Sigmoid colon (tissue), 3 donors: ENCODE measurements around the gene MACIR.

Source experiments
- CTCF ChIP-seq, 4 experiments: fragments of 450-650 bp in 3 of 4; fragments of 200-600 bp in 1 of 4; IDR thresholded peaks; one replicate each; pipeline ENCODE4 v1.5.1; 2016 to 2019; ENCODE audit warnings: antibody characterized with exemption in 4 of 4, mild to moderate bottlenecking in 3 of 4, moderate library complexity in 2 of 4
- POLR2A ChIP-seq, 2 donors: fragments of 450-650 bp; IDR thresholded peaks; one replicate each; pipeline ENCODE4 v1.6.1; 2016; ENCODE audit warnings: antibody characterized with exemption in 2 of 2, mild to moderate bottlenecking in 2 of 2, moderate library complexity in 2 of 2

DNA sequence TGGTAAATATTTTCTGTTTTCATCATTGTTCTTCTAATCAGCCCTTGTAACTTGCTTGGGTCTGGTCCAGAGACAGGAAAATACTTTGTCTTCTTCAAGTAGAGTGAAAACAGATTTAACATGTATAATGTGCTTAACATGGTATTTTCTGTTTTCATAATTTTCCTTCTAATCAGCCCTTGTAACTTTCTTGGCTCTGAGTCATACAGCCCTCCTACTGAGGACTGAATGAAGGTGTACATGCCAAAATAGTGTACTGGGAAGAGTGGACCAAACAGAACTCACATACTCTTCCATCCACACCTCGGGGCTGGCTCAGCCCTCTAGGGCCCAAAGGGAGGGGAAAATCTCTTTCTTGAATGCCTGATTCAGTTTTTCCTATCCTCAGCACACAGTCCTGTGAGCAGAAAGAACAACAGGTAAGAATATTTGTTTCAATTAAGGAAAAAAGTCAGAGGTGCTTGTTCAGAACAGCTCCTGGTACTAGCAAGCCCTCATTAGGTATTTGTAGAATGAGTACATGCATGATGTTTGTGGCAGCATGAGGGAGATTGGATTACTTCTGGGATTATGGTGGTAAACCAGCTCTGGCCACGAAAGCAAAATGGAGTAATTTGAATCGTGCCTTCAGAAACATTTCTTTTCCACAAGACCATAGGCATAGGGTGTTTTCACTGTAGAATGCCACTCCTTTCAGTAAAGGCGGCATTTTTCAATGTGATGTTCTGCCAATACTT, 24.2 kb upstream of the MACIR start:
- no peak for TF ChIP-seq CTCF (IDR thresholded peaks at IDR 0.05)
- TF ChIP-seq POLR2A (IDR thresholded peaks at IDR 0.05) = no peak
